NB4 (cell line): Measurements from ENCODE around the gene MAP3K4.

Experiments used
- DNase-seq: peaks from one replicate; pipeline ENCODE4 v3.0.0; 2010; ENCODE audit warnings: low read depth
- H3K4me3 ChIP-seq: one replicate; pipeline ENCODE4 v1.5.1; 2011; ENCODE audit warnings: mild to moderate bottlenecking, low read depth, low read length, moderate library complexity
- MYC ChIP-seq: IDR thresholded peaks from 2 replicates; pipeline ENCODE4 v1.6.1; 2011; ENCODE audit warnings: low read depth, low read length
- POLR2A ChIP-seq: IDR thresholded peaks from 2 replicates; pipeline ENCODE4 v1.6.1; 2011; ENCODE audit warnings: mild to moderate bottlenecking; ENCODE audit not compliant: insufficient read length; ENCODE audit errors: extremely low read depth
- TF ChIP-seq, protein P1 (sequence below): IDR thresholded peaks from one replicate; pipeline ENCODE4 v1.5.1; 2012; ENCODE audit warnings: low read depth, low read length
- TF ChIP-seq, protein P2 (sequence below): IDR thresholded peaks from 2 replicates; pipeline ENCODE4 v1.6.1; 2011; ENCODE audit warnings: low read depth, low read length

MAP3K4 gene

DNA sequence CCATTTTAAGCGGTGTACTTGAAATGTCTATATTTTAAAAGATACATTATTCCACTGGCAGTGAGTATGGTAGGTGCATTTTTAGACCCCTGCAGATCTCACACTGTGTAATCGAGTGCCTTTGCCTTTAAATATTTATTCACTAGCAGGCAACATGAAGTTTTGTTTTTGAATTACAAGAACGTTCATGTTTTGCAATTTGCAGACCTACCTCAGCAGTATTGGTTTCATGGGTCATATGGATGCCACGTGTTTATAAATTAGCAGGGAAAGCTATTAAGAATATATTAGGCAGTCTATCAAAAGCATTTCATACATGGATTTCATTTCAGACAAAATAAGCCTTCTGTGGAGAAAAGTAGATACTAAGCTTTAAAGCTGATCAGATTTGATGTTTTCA, 7.2 kb downstream of the MAP3K4 start:
- no peak for TF ChIP-seq POLR2A
- TF ChIP-seq, protein P1, sequence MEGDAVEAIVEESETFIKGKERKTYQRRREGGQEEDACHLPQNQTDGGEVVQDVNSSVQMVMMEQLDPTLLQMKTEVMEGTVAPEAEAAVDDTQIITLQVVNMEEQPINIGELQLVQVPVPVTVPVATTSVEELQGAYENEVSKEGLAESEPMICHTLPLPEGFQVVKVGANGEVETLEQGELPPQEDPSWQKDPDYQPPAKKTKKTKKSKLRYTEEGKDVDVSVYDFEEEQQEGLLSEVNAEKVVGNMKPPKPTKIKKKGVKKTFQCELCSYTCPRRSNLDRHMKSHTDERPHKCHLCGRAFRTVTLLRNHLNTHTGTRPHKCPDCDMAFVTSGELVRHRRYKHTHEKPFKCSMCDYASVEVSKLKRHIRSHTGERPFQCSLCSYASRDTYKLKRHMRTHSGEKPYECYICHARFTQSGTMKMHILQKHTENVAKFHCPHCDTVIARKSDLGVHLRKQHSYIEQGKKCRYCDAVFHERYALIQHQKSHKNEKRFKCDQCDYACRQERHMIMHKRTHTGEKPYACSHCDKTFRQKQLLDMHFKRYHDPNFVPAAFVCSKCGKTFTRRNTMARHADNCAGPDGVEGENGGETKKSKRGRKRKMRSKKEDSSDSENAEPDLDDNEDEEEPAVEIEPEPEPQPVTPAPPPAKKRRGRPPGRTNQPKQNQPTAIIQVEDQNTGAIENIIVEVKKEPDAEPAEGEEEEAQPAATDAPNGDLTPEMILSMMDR = no peak
- TF ChIP-seq, protein P2, sequence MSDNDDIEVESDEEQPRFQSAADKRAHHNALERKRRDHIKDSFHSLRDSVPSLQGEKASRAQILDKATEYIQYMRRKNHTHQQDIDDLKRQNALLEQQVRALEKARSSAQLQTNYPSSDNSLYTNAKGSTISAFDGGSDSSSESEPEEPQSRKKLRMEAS = no peak
- no peak for TF ChIP-seq MYC
- DNase-seq = no peak
- H3K4me3 ChIP-seq = no peak overlapping the region

DNA sequence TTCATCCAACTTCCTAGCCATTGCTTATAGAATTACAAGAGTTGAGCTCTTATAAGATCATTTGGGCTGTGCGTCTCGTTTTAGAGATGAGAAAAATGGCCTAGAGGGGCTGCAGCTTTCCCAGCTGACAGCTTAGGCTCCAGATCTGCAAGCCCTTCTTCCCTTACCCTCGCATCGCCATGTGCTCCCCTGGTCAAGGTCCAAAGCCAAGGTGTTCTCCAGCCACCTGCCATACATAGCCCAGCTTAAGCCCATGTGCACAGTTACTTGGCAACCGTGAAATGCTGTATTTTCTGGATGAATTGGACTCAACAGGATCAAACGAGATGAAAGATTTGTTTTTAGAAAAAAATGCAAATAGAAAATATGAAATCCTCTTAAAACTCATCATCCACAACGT, 7.9 kb downstream of the MAP3K4 start:
- no peak overlapping the region for H3K4me3 ChIP-seq
- no peak for DNase-seq
- TF ChIP-seq, protein P1 = no peak
- TF ChIP-seq, protein P2 = no peak
- no peak for TF ChIP-seq POLR2A
- TF ChIP-seq MYC = no peak

DNA sequence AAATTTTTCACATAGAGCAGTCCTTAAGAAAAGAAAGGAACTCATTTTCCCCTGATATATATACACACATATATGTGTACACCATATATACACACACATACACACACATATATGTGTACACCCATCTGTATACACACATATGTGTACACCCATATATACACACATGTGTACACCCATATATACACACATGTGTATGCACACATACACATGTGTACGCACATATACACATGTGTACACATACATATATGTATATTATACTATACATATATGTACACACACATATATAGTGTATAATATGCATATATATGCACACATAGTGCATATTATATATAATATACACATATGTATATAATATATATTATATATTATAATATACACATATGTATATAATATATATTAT, 9.1 kb downstream of the MAP3K4 start:
- no peak overlapping the region for H3K4me3 ChIP-seq
- TF ChIP-seq, protein P1 = no peak
- TF ChIP-seq, protein P2 = no peak
- TF ChIP-seq POLR2A (no peak), MYC (no peak)
- no peak for DNase-seq

DNA sequence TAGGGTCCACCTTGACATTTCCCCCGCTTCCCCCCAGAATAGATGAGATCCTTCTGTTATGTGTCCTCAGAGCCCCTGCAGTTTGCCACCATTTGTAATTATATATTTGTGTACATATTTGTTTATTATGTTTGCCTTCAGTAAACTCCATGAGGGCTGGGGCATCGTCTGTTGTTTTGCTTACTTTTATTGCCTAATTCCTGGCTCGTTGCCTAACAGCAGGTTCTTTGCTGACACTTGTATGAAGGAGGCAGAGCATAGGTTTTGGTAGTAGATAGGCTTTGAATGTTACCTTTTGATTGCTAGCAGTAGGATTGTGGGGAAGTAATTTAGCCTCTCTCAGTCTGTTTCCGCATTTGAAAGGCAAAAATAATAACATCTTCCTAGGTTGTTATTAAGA, 9.9 kb downstream of the MAP3K4 start:
- DNase-seq = peak; percentile 26
- no peak for TF ChIP-seq MYC
- TF ChIP-seq POLR2A = no peak
- TF ChIP-seq, protein P1 = no peak
- TF ChIP-seq, protein P2 = no peak
- no peak overlapping the region for H3K4me3 ChIP-seq

DNA sequence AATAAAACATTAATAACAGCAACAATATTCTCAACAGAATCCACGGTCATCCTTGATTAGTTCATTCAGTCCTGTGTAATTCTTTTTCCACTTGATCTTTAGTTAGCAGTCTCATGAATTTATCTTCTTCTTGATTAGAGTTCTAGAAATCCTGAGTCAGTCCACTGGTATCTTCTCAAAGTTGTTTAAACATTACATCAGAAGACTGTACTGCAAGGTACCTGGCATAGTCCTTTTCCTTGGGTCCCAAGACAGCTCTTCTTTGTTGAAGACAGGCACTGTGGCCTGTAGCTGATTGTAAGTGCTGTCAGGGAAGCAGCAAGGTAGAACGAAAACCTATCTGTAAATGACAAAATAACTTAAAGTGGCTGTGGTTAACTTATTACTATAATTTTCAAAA, 11.8 kb downstream of the MAP3K4 start:
- H3K4me3 ChIP-seq = no peak overlapping the region
- DNase-seq = no peak
- TF ChIP-seq, protein P2 = no peak
- TF ChIP-seq, protein P1 = no peak

DNA sequence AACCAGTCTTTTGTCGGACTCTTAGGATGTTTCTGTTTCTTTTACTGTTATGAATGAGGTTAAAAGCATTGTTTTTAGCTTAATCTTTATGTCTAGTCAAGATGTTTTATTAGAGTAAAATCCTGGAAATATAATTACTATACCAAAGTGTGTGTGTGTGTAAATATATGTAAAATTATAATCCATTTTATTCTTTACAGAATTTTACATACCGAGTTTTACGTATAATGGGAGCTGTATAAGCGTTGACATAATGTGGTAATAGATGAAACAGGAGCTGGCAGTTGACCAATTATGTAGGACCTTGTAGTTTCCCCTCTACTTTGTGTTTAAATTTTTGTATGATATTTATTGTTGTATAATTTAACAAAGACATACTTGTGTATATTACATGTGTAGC, 16.7 kb downstream of the MAP3K4 start:
- TF ChIP-seq, protein P1 = no peak
- TF ChIP-seq POLR2A (no peak), MYC (no peak)
- TF ChIP-seq, protein P2 = no peak
- H3K4me3 ChIP-seq = no peak overlapping the region
- DNase-seq = no peak
